A673 (cell line): Measurements from ENCODE around the gene ROR2. TPM values are rescaled to one million over a fixed set of nuclear protein-coding genes. Genes with fewer than 3 reads are reported as not detected.

Experiments
- BruUV-seq: library from RNA; stranded (reverse); fragments of 400-500 nt; replicated peaks from 2 replicates; lab custom pipeline; 2021; lab: Mats Ljungman, UMichigan
- CTCF ChIA-PET: fragments of 300-600 bp; sonication (Branson Sonifier 250); formaldehyde crosslinking; loops from one replicate; lab custom pipeline; 2022; ENCODE audit warnings: antibody characterized with exemption; lab: Charles Lee
- POLR2A ChIA-PET: fragments of 300-600 bp; sonication (Branson Sonifier 250); formaldehyde crosslinking; loops from one replicate; lab custom pipeline; 2022; ENCODE audit warnings: antibody characterized with exemption; ENCODE audit not compliant: low non-redundant PET; lab: Charles Lee
- DNase-seq: peaks from one replicate; pipeline ENCODE4 v3.0.0-alpha.2; 2015; ENCODE audit warnings: low spot score
- H3K27ac ChIP-seq: fragments of 200-600 bp; sonication (generic); 2 replicates; pipeline ENCODE4 v1.5.1; 2016; ENCODE audit warnings: mixed run types, low read depth, mild to moderate bottlenecking, mixed read lengths, antibody characterized with exemption, low read length; ENCODE audit not compliant: poor library complexity, severe bottlenecking
- H3K27me3 ChIP-seq: fragments of 200-600 bp; sonication (generic); replicated peaks from 2 replicates; pipeline ENCODE4 v1.6.1; 2017; ENCODE audit warnings: mixed run types, low read depth, mild to moderate bottlenecking, mixed read lengths, antibody characterized with exemption, low read length; ENCODE audit not compliant: insufficient read depth, poor library complexity
- H3K36me3 ChIP-seq: fragments of 200-600 bp; sonication (generic); 2 replicates; pipeline ENCODE4 v1.6.1; 2016; ENCODE audit warnings: mixed run types, mild to moderate bottlenecking, mixed read lengths, antibody characterized with exemption, low read length; ENCODE audit not compliant: insufficient read depth, poor library complexity, severe bottlenecking
- H3K4me1 ChIP-seq: fragments of 200-600 bp; sonication (generic); 2 replicates; pipeline ENCODE4 v1.6.1; 2017; ENCODE audit warnings: mixed run types, mild to moderate bottlenecking, mixed read lengths, antibody characterized with exemption, low read length; ENCODE audit not compliant: insufficient read depth, poor library complexity, severe bottlenecking
- H3K4me3 ChIP-seq: fragments of 200-600 bp; sonication (generic); 2 replicates; pipeline ENCODE4 v1.5.1; 2016; ENCODE audit warnings: low read depth, mixed run types, mild to moderate bottlenecking, mixed read lengths, low read length; ENCODE audit not compliant: poor library complexity, severe bottlenecking
- H3K9me3 ChIP-seq: fragments of 200-600 bp; sonication (generic); 2 replicates; pipeline ENCODE4 v1.6.1; 2016; ENCODE audit warnings: mixed run types, low read depth, mild to moderate bottlenecking, mixed read lengths, antibody characterized with exemption, low read length; ENCODE audit not compliant: poor library complexity, severe bottlenecking
- CTCF ChIP-seq: fragments of 300-800, 200-600 bp; sonication (generic); conservative IDR thresholded peaks from 2 replicates; pipeline ENCODE4 v1.5.1; 2017; ENCODE audit warnings: low read depth, mild to moderate bottlenecking, antibody characterized with exemption, low read length, moderate library complexity, mixed read lengths
- EZH2 ChIP-seq: fragments of 200-600 bp; sonication (generic); IDR thresholded peaks from 2 replicates; pipeline ENCODE4 v1.6.1; 2017; ENCODE audit warnings: borderline replicate concordance, low read depth, mild to moderate bottlenecking, mixed read lengths, antibody characterized with exemption, low read length; ENCODE audit not compliant: poor library complexity, severe bottlenecking
- intact Hi-C: fragments of 100-400 bp; cut with micrococcal nuclease; formaldehyde crosslinking; loops from one replicate; pipeline ENCODE4 v1.10.0; 2022; ENCODE audit not compliant: unreplicated experiment
- total RNA-seq: library from RNA; stranded (reverse); gene quantifications from 2 replicates; pipeline ENCODE4 v1.2.3, GENCODE V29; 2021

Gene ROR2
- total RNA-seq, 1 experiment from 2014 or later, result 12.3 TPM

DNA sequence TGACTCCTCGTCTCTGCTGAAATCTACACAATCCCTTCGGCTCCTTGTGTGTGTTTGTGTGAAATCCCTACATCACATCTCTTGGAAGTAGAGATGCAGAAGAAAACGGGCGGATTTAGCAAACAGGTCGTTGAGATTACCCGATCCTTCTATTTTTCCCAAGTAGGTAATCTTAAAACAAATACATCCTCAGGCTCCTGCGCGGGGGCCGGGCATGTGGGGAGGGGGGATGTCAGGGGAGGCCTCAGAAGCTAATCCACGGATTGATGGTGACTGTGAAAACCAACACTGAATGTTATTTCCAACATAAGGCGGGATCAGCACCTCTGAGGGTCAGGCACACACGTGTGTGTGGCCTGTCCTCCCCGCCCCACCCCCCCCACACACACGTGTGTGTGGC, 137.8 kb downstream of the ROR2 start:
- Histone ChIP-seq H3K9me3 (no peaks in the 10 kb centered on the region), H3K4me3 (no peak overlapping the region), H3K27me3 (no peaks in the 10 kb centered on the region), H3K27ac (no peak overlapping the region), H3K36me3 (no peaks in the 10 kb centered on the region), H3K4me1 (peaks cover 1% of the 10 kb centered on the region)
- BruUV-seq, result no TSS peak
- ChIA-PET POLR2A (no interaction called here), CTCF (no interaction called here)
- no peak for DNase-seq
- intact Hi-C loops, result no loop called here
- TF ChIP-seq CTCF, result no peak
- TF ChIP-seq EZH2, result no peak

DNA sequence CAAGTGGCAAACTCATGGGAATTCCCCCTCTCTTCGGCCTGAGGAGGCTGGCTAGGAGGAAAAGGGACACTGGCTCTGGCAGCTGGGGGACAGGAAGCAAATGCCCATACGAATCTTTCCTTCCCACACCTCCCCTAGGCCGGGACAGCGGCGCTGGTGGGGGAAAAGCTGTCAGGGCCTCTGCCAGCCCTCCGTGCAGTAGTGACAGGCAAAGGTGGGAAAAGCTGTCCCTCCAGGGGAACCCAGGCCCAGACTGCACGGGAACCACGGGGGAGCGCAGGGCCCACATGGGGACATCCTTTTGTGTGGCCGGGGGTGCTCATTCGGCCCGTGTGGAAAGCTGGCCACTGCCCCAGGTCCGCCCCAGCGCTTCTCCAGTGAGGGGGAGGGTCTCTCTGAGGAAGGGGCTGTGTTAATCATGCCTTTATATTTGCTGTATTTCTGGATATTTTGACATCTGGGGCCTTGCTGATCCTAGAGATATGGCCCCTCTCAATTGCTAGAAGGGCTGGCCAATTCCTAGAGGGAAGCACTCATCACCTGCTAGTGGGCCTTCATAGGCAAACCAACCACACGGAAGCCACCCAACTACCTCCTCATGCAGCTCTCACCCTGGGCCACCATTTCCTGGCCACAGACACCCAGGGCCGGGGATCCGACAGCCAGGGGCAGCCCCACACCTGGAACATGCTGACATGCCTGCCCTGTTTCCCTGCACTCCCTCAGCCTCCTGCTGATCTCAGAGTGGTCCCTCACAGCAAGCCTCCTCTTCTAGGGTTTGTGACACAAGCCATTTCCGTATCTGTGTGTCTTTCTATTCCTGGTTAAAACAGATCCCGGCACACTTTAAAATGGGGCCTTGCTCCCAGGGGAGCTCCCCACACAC, 138.8 kb downstream of the ROR2 start:
- H3K27ac ChIP-seq, result no peak overlapping the region
- no TSS peak for BruUV-seq
- H3K4me1 ChIP-seq, result no peaks in the 10 kb centered on the region
- intact Hi-C loops, result no loop called here
- no peak for DNase-seq
- no peak overlapping the region for H3K4me3 ChIP-seq
- TF ChIP-seq CTCF (no peak), EZH2 (no peak)
- H3K9me3 ChIP-seq, result no peaks in the 10 kb centered on the region
- POLR2A ChIA-PET, result no interaction called here
- no peaks in the 10 kb centered on the region for H3K36me3 ChIP-seq
- CTCF ChIA-PET, result interaction anchor here (0.6 kb wide), 1 partner anchor 16 kb away, joined by 4 read pairs; no protein-coding TSS in a partner anchor
- no peaks in the 10 kb centered on the region for H3K27me3 ChIP-seq

DNA sequence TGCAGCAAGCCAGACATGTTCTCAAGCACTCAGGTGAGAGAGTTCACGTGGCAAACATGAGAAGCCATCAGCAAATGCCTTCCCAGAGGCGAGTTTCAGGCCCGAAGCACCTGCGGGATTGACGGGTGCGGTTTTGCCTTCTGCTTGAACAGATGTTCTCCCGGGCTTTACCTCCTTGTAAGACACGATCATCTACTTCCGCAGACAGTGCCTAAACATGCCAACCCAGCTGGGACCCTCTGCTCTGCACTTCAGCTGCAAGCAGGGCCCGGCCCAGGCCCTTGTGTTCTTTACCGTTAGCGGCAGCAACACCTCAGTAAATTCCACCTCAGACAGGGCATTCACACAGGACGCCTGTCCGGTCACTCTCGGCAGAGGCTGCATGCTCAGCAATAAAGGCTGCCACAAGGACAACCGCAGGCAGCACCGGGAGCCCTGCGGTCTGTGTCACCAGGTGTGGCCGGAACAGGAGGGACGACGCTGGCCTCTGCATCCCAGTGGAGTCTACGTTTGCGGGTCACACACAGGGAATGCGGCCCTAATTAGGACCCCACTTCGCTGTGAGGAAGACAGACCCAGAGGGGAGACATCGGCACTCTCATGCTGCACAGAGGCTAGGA, 139.6 kb downstream of the ROR2 start:
- TF ChIP-seq EZH2 (no peak), CTCF (no peak)
- CTCF ChIA-PET, result no interaction called here
- BruUV-seq, result no TSS peak
- no peak for DNase-seq
- H3K27ac ChIP-seq, result no peak overlapping the region
- H3K4me1 ChIP-seq, result no peaks in the 10 kb centered on the region
- H3K27me3 ChIP-seq, result no peaks in the 10 kb centered on the region
- no peaks in the 10 kb centered on the region for H3K9me3 ChIP-seq
- H3K36me3 ChIP-seq, result no peaks in the 10 kb centered on the region
- POLR2A ChIA-PET, result no interaction called here
- intact Hi-C loops, result no loop called here
- H3K4me3 ChIP-seq, result no peak overlapping the region
